GM21367 (cell line): ENCODE results near the gene PF4V1.

ENCODE experiments used
- ATAC-seq: cut with Tn5 transposase; IDR thresholded peaks from one replicate; pipeline ENCODE4 v1.9.1; 2021; ENCODE audit not compliant: unreplicated experiment

Gene PF4V1

DNA sequence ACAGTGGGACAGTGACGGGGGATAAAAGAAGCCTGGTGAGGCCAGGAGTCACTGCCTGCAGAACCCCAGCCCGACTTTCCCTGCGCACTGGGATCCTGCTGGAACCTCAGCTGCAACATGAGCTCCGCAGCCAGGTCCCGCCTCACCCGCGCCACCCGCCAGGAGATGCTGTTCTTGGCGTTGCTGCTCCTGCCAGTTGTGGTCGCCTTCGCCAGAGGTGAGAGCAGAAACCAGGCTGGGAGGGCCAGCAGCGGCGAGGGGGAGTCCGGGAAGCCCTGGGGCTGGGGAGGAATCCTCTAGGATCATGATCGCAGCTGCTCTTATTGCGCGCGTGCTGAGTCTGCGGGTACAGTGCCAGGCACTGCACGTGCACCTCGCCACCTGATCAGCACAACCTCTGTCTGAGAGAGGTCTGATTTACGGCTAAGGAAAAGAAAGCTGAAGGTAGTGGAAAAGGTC is at the start of gene PF4V1:
Gene PF4V1 (plus strand): TSS at position 51 of the 459 bp plus-strand sequence. CDS start 67 bp downstream, at position 118.
- no peak for ATAC-seq

- no peak for ATAC-seq
These were observed 42.9 kb upstream of the PF4V1 start for GRCh38 chr4:73810191-73810590.

DNA sequence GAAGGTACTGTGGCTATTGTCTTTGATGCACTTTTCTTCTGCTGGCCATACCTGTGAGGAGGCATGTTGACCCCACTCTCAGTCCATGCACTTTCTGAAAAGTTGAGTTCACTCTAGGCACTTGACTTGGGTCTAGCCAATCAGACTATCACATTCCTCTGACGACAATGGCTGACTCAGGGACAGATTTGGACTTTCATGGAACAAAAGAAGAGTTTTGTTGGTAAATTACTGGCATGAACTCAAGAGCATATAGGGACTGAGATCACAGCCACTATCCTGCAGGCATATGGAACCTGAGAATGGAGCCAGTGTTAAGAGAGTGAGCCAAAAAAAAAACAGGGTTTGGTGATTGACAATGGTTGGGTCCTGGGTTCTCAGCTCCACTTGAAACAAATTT is 41.3 kb upstream of the PF4V1 start:
- ATAC-seq: no peak

DNA sequence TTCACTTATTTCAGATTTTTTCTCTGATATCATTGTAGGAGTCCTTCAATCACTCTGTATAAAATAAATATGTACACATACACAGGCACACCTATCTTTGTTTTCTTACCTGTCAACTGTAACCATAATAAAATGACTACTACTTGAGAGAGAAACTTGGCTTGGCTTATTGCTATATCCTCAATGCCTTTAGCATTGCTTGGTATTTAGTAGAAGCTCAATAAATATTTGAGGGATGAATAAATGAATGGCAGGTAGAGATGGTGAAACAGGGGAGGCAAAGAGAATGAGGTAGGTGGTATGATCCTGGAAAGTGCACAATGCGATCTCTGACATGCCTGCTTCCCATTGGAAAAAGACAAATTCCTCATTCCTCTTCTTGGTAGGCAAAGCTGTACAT is 38.4 kb upstream of the PF4V1 start:
- no peak for ATAC-seq

DNA sequence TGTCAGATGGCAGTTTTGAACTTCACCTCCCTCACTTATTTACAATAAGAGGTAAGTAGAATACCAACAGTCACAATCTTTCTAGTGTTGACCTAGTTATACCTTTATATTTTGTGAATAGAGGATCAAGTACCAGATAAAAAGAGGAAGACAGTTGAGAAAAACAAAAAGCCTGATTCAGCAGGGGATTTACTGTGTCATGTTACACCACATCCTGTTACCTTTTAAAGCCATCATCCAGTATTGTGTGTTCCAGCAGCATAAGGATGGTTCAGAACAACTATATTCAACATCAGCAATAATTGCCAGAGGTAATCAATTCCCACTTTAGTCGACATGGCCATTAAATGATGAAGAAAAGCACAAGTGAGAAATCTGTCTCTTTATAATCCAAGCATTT is 38.0 kb upstream of the PF4V1 start:
- no peak for ATAC-seq

- no peak for ATAC-seq
These were observed 36.3 kb upstream of the PF4V1 start for GRCh38 chr4:73816814-73817213.

GRCh38 chr4:73817341-73817740 is 35.8 kb upstream of the PF4V1 start:
- ATAC-seq: no peak

DNA sequence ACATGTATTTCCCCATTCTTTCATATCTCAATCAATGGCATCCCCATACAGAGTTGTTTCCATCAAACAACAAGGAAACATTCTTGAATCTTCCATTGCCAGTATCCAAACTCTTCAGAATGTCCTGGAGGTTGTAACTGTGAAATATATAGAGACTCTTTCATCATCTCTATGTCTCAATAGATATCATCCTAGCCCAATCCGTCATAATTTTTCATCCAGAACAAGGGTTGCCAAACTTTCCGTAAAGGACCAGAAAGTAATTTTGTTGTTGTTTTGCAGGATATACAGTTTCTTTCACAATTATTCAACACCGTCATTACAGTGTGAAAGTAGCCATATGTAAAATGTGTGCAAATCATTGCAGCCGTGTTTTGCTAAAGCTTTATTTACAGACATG is 31.8 kb upstream of the PF4V1 start:
- ATAC-seq: no peak

DNA sequence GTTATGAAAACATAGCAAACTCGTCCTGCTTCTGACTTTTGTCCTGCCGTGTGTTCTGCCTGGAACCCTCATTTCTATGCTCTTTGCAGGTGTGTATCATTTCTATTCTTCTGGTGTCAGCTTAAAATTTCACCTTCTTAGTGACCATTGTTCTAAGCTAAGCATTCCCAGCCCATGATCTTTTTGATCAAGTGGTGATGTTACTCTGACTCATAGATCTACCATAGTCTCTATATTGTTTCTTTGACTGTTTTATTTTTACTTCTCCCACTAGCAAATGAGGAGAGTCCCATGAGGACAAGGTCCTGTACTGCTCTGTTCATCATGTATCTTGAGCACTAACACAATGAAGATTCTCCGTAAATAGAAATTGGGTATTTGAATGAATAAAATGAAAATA is 30.7 kb upstream of the PF4V1 start:
- ATAC-seq: no peak

GRCh38 chr4:73822812-73823504 is 30.1 kb upstream of the PF4V1 start:
- ATAC-seq: no peak

- no peak for ATAC-seq
These were observed 29.3 kb upstream of the PF4V1 start for GRCh38 chr4:73823760-73824159.

- ATAC-seq: no peak
These were observed 24.1 kb upstream of the PF4V1 start for GRCh38 chr4:73828956-73829355.

- ATAC-seq: no peak
These were observed 21.5 kb upstream of the PF4V1 start for GRCh38 chr4:73831569-73831968.

DNA sequence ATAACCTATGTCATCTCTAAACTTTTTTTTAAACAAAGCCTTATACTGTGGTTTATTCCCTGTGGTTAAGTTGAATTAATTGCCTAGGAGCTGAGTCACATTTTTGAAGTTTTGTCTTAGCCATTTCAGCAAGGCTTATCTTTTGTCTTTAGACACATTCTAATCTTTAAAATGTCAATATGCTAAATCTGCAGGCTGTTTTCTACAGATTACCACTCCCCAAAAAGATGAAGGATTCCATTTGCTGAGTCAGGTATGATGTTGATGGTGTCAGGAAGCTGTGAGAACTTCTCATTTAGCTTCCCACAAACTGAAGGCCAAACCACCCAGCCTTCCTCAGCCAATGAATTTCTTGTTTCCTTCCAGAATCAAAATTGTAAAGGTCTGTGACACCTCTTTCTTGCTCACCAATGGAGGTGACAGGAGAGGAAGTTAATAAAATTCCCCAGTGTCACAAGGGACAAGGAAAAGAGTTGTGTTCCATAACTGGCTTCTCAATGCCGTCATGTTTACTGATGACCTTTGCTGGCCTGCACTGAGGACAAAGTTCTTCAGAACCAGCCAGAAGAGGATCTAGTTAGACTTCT is 20.4 kb upstream of the PF4V1 start:
- ATAC-seq: no peak

DNA sequence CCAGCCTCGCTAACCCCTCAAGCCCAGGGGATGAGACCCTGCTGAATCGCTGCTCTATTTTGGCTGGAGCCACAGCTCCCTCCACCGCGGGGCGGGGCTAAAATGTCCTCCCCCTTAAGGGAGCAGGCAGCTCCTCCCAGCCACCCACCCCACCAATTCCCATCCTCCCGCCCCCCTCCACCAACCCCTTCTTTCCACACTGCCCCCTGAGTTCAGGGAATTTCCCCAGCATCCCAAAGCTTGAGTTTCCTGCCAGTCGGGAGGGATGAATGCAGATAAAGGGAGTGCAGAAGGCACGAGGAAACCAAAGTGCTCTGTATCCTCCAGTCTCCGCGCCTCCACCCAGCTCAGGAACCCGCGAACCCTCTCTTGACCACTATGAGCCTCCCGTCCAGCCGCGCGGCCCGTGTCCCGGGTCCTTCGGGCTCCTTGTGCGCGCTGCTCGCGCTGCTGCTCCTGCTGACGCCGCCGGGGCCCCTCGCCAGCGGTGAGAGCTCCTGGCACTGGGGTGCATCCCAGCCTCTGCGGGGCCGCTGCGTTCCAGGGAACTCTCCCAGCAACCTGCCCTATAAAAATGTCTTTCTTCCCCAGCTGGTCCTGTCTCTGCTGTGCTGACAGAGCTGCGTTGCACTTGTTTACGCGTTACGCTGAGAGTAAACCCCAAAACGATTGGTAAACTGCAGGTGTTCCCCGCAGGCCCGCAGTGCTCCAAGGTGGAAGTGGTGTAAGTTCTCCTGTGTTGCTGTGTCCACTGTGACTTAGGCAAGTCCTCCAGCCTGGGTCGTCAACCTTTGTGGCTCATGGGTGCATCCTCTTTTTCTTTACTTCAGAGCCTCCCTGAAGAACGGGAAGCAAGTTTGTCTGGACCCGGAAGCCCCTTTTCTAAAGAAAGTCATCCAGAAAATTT is 16.5 kb upstream of the PF4V1 start, which contains the start of gene CXCL6:
Gene CXCL6 (plus strand): TSS at position 306 of the 907 bp plus-strand sequence. CDS start 73 bp downstream, at position 379.
- no peak for ATAC-seq

DNA sequence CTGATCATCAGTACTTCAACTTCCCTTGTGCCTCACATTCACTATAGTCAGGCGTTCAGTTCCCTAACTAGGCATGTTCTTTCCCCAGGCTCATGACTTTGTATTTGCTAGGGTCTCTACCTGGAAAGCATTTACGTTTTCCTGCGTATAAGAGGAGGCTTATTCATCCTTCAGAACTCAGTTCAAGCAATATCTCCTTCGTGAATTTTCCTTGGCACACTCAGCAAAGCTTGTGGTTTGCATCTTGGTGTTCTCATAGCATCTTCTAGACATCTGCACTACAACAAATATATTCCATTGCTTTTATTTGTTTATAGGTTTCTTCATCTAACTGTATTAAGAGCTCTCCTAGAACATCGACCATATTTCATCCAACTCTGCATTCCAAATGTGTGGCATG is 14.0 kb upstream of the PF4V1 start:
- ATAC-seq: no peak

DNA sequence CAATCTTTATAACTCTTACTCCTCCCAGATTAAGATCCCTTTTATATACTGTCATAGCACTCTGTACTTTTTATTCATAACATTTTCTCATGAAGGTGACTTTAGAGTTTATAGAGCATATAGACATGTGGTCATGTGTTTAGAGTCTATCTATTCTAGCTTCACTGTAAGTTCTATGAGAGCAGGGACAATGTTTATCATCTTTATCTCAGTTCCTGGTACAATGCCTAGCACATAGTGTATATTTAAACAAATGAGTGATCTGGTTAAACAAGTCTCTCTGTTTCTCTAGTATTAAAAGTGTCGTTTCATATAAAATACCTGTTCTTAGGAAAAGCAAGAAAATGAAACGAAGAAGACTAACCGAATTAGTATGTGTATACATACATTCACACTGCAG is 13.4 kb upstream of the PF4V1 start:
- no peak for ATAC-seq

DNA sequence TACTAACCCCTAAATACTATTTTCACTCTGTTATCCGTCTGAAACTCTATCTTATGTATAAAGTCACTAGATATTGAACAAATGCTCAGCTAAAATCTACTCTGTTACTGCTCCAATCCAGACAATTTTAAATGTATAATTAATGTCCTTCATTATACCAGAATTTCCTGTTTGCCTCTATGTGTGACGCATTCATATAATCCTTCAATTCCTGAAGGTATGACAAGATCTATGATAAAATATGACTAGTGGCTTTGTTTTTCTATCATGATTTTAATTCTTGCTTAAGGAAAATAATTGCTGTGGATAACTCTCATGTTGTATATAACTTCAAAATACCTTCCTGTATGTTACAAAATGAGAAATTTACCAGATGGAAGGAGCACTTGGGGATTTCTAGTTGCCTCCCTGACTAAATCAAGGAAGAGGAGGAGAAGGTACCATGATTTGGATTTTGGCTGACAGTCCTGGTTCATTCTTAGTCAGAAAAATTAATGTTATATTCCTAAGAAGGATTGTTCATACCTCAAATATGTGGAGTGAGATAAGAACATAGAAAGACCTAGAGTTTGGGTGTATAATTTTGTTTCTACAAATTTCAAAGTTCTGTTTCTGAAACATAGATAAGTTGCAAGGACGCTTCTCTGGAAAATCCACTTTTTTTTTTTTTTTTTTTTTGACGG is 11.7 kb upstream of the PF4V1 start:
- ATAC-seq: no peak

DNA sequence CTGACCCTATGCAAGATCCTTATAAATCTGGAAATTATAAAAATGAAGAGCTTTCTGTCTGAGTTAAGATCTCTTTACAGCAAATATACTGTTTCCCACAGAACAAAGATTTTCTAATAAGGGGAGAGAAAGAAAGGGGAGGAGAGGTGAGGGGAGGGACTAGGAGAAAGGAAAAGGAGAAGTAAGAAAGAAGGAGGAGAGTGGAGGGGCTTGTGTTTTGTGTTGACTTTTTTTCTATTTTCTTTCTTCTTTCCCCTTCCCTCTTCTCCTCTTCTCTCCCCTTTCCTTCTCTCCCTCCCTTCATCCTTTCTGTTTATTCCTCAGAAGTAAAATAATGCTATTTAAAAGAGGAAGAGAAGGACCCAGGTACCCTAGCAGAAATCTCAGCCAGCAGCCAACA is 10.4 kb upstream of the PF4V1 start:
- ATAC-seq: no peak

DNA sequence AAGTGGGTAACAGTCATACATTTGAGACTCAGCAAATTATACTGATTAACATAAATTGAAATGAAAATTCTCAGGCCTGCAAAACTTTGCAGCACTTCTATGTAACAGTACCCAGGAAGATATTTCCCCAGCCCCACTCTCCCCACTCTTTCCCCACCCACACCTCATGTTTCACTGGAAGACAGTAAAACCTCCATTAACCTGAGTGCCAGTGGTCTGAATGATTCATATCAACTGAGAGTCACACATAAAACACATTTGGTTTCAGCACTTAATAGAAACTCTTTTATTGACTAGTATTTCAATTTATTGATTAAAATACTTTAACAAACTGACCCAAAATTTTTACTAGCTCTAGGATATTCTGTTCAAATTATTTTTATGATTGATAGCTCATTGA is 9.7 kb upstream of the PF4V1 start:
- no peak for ATAC-seq

DNA sequence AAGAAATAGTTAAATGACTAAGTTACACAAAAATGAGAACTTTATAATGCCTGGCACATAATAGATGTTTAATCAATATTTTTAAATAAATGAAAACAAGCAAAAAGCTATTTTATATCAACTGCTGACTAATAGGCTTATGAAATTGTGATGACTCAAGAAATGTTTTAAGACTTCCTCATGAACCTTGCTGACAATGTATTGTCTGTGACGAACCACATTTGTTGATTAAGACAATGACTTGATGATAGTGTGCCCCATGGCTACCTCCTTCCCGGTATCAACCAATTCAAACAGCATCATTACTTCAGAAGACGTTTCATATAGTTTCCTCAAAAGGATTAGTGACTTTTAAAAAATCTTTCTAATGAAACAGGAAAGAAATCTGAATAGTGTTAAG is 8.8 kb upstream of the PF4V1 start:
- no peak for ATAC-seq
